ENCODE measurements around the gene CBLB. TPM values are rescaled to one million over a fixed set of nuclear protein-coding genes. Genes with fewer than 3 reads are reported as not detected.

Gene CBLB
- total RNA-seq, 4 donors from 2014 or later, result 91.2 to 173 (median 158) TPM

DNA sequence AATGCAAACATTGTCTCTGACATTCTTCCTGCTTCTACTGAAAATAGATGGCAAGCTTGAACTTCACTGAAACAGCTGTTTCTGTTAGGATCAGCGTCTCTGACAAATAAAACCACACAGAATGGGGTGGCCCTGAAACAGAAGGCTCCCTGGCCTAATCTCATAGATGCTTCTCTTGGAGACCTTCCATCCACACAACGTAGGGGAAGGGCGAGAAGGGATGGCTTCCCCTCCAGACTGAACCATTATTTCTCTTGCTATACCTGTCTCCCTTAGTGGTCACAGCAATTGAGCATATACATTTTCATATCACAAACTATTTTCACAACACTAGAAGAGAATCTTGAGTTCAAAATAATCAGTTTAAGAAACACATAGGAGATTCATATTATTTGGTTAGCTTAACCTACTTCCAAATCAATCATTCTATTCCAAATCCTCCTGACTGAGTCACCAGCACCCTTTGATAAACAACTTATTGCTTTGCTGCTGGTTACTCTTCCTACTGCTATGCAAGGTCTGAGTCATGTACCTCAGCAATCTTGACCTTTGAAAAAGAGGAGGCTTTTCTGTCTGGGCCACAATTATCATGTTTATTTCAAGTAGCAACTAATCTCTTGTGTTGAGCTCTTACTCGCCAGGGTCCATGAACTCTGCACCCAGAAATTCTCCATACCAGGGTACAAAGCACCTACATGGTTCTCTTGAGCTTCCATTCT is 45.5 kb downstream of the CBLB start:
- TF ChIP-seq CTCF (IDR thresholded peaks at IDR 0.05; ENCODE audit: low read depth), result no peak

GRCh38 chr3:105822171-105823123 is 46.4 kb downstream of the CBLB start:
- TF ChIP-seq CTCF (IDR thresholded peaks at IDR 0.05; ENCODE audit: low read depth), result no peak

DNA sequence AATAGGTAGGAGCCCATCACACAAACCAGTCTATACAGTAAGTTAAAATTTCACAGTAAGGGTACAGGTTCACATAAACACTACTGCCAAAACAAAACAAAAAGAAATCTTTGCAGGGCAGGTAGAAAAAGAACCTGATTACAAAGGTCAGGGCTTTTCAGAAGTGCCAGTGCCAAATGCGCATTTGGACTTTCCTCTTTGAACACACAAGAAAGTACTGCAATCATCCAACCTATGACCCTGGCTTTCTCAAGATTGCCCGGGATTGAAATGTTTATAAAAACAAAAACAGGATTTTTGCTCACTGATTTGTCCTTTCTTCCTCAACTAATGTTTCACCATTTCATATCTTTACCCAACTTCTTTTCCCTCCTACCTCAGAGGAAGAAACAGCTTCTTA is 47.4 kb downstream of the CBLB start:
- no peak for TF ChIP-seq CTCF (IDR thresholded peaks at IDR 0.05; ENCODE audit: low read depth)

- TF ChIP-seq CTCF (IDR thresholded peaks at IDR 0.05; ENCODE audit: low read depth), result no peak
Measured at GRCh38 chr3:105816833-105817232, 52.0 kb downstream of the CBLB start.

DNA sequence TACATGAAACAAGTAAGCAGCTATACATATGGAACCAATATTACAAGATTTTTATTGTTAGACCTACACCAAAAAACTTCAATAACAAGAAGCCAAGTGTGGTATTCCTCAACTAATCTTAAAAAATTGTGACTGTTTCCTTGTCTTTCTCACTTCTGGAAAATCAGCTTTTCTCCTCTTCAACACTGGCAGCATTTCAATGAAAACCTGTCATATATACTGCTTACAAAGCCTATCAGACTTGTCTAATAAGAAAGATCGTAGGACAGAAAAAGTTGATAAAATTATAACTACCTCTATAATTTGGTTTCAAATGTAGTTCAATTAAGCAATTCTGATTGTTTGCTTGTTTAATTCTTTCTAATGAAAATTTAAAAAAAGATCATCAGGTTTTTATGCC is 55.1 kb downstream of the CBLB start:
- no peak for TF ChIP-seq CTCF (IDR thresholded peaks at IDR 0.05; ENCODE audit: low read depth)

GRCh38 chr3:105812194-105812586 is 56.6 kb downstream of the CBLB start:
- TF ChIP-seq CTCF (IDR thresholded peaks at IDR 0.05; ENCODE audit: low read depth), result no peak

- no peak for TF ChIP-seq CTCF (IDR thresholded peaks at IDR 0.05; ENCODE audit: low read depth)
Measured at GRCh38 chr3:105811518-105812193, 57.2 kb downstream of the CBLB start.
